ENCODE data around the gene TGFB2. TPM values are rescaled to one million over a fixed set of nuclear protein-coding genes. Genes with fewer than 3 reads are reported as not detected.

Gene TGFB2
- total RNA-seq, 1 experiment from 2014 or later = 2.5 TPM

DNA sequence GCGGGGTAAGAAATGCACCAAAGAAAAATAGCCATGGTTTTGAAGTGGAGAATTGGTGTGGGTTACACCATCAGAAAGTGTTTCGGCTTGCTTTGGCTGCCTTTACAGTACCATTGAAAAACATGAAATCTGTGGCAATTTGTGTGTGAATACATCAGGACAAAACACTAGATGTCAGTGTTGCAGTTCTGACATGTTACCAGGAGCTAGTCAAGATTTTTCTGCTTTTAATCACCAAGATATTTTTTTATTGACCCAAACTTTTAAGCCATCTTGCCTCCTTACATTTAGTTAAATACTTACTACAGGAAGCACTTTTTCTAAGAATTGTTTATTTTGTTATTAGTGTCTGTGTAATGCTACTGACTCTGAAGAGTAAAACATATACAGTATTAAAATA is 45.7 kb upstream of the TGFB2 start (continued):
- no peak for TF ChIP-seq ZNF512 (CRISPR knock-in tag; IDR thresholded peaks at IDR 0.05; ENCODE audit: borderline replicate concordance)
- no peak for TF ChIP-seq GABPB1 (CRISPR knock-in tag; IDR thresholded peaks at IDR 0.05)
- no peak for TF ChIP-seq NFATC4 (CRISPR knock-in tag; IDR thresholded peaks at IDR 0.05)
- no peak for TF ChIP-seq RELA (CRISPR knock-in tag; IDR thresholded peaks at IDR 0.05; ENCODE audit: borderline replicate concordance)
- TF ChIP-seq, protein P1, sequence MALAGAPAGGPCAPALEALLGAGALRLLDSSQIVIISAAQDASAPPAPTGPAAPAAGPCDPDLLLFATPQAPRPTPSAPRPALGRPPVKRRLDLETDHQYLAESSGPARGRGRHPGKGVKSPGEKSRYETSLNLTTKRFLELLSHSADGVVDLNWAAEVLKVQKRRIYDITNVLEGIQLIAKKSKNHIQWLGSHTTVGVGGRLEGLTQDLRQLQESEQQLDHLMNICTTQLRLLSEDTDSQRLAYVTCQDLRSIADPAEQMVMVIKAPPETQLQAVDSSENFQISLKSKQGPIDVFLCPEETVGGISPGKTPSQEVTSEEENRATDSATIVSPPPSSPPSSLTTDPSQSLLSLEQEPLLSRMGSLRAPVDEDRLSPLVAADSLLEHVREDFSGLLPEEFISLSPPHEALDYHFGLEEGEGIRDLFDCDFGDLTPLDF (CRISPR knock-in tag; IDR thresholded peaks at IDR 0.05) = no peak

- H3K9me3 Mint-ChIP-seq = no peaks in the 10 kb centered on the region
- TF ChIP-seq ZNF671 (CRISPR knock-in tag; IDR thresholded peaks at IDR 0.05) (no peak), FOXK1 (CRISPR knock-in tag; IDR thresholded peaks at IDR 0.05) (no peak), RELA (CRISPR knock-in tag; IDR thresholded peaks at IDR 0.05; ENCODE audit: borderline replicate concordance) (no peak), SP1 (CRISPR knock-in tag; conservative IDR thresholded peaks at IDR 0.05) (0 out of 2 replicates have a peak, but pooled peaks have one; percentile 19), NFYB (CRISPR knock-in tag; conservative IDR thresholded peaks at IDR 0.05; ENCODE audit: low read depth) (no peak)
- ChIA-PET POLR2A (interaction anchor here (1.1 to 1.3 kb wide), 2 partner anchors 17 to 39 kb away, joined by 3 to 5 read pairs; partner anchors contain the start of gene RRP15), CTCF (interaction anchor here (1.4 to 1.5 kb wide), 2 partner anchors 41 to 682 kb away, joined by 4 read pairs; no protein-coding TSS in a partner anchor)
- no peak for DNase-seq (ENCODE audit: low spot score)
- H3K27me3 Mint-ChIP-seq (ENCODE audit: low read depth) = no peaks in the 10 kb centered on the region
- peak overlapping the region; percentile 97 for H3K27ac Mint-ChIP-seq
- ATAC-seq = peak; percentile 49
- peaks cover 9% of the 10 kb centered on the region; the same call in 1 of the 2 replicates for H3K36me3 Mint-ChIP-seq
- peak overlapping the region; percentile 37 for H3K4me3 Mint-ChIP-seq
- H3K4me1 Mint-ChIP-seq = peaks cover 92% of the 10 kb centered on the region
Observed at GRCh38 chr1:218301217-218301616, 43.9 kb upstream of the TGFB2 start.

DNA sequence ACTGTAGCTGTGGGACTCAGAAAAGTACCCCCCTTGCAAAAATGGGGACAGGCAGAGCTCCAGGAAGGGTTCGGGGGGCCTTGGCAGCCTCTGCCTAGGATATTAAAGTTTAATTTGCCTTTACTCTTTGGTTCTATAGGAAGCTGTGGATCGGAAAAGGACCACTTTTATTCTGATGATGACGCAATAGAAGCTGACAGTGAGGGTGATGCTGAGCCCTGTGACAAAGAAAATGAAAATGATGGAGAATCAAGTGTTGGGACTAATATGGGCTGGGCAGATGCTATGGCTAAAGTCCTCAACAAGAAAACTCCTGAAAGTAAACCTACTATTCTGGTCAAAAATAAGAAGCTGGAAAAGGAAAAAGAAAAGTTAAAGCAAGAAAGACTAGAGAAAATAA is 43.0 kb upstream of the TGFB2 start:
- CTCF ChIA-PET = interaction anchor here (1.5 kb wide), 1 partner anchor 42 kb away, joined by 4 read pairs; no protein-coding TSS in a partner anchor
- Mint-ChIP-seq H3K9me3 (no peaks in the 10 kb centered on the region), H3K27ac (peak overlapping the region; percentile 89), H3K36me3 (peaks cover 10% of the 10 kb centered on the region), H3K27me3 (ENCODE audit: low read depth) (no peaks in the 10 kb centered on the region), H3K4me3 (no peak overlapping the region), H3K4me1 (peaks cover 85% of the 10 kb centered on the region)
- ATAC-seq (no peak), DNase-seq (ENCODE audit: low spot score) (no peak)
- POLR2A ChIA-PET = no interaction called here
- TF ChIP-seq TEAD4 (CRISPR knock-in tag; IDR thresholded peaks at IDR 0.05) = no peak
- TF ChIP-seq RORB (CRISPR knock-in tag; IDR thresholded peaks at IDR 0.05) = no peak
- no peak for TF ChIP-seq TCF7 (CRISPR knock-in tag; IDR thresholded peaks at IDR 0.05; ENCODE audit: low read depth)
- TF ChIP-seq, protein P2, sequence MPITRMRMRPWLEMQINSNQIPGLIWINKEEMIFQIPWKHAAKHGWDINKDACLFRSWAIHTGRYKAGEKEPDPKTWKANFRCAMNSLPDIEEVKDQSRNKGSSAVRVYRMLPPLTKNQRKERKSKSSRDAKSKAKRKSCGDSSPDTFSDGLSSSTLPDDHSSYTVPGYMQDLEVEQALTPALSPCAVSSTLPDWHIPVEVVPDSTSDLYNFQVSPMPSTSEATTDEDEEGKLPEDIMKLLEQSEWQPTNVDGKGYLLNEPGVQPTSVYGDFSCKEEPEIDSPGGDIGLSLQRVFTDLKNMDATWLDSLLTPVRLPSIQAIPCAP (CRISPR knock-in tag; IDR thresholded peaks at IDR 0.05) = no peak

- ChIA-PET POLR2A (no interaction called here), CTCF (no interaction called here)
- DNase-seq (ENCODE audit: low spot score) = no peak
- no peak for ATAC-seq
- Mint-ChIP-seq H3K27me3 (ENCODE audit: low read depth) (no peaks in the 10 kb centered on the region), H3K4me3 (no peak overlapping the region), H3K9me3 (no peaks in the 10 kb centered on the region), H3K27ac (no peak overlapping the region), H3K4me1 (peaks cover 74% of the 10 kb centered on the region), H3K36me3 (peaks cover 16% of the 10 kb centered on the region)
- TF ChIP-seq NR2C2 (CRISPR knock-in tag; IDR thresholded peaks at IDR 0.05) (no peak), TCF7 (CRISPR knock-in tag; IDR thresholded peaks at IDR 0.05; ENCODE audit: low read depth) (no peak), STAT6 (CRISPR knock-in tag; conservative IDR thresholded peaks at IDR 0.05; ENCODE audit: low read depth) (no peak), ZNF232 (CRISPR knock-in tag; IDR thresholded peaks at IDR 0.05) (no peak)
Observed at GRCh38 chr1:218303176-218303879, 41.8 kb upstream of the TGFB2 start.

Measured in WTC11 (cell line).